CMK (cell line): Measurements from ENCODE around the gene ADRB2.
"Not testable (repeated sequence)": the region's sequence is repeated elsewhere in the genome, so short reads cannot be mapped to it uniquely, and the experiment has no call there.

Experiments used
- DNase-seq: peaks from one replicate; pipeline ENCODE4 v3.0.0-alpha.2; 2010; ENCODE audit warnings: low read depth

Gene ADRB2

GRCh38 chr5:148856009-148856367 lies 29.6 kb downstream of the ADRB2 start:
- DNase-seq, result no peak

DNA sequence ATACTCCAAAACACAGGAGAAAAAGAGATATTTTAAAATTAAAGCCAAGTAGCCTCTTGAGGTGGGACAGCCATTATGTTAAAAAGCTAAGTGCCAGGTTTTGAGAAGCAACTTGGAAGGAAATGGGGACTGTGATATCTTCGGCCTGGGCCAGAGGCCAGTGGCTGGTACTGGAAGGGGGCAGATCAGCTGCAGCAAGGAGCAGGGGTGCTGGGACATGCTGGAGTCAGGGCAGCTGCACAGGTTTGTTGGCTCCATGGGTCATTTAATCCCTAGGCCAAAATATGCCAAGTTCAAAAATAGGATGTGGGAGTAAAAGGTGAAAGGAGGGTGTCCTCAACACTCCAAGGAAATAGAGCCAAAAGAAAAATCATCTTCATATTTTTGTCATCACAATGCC lies 30.0 kb downstream of the ADRB2 start:
- no peak for DNase-seq

DNA sequence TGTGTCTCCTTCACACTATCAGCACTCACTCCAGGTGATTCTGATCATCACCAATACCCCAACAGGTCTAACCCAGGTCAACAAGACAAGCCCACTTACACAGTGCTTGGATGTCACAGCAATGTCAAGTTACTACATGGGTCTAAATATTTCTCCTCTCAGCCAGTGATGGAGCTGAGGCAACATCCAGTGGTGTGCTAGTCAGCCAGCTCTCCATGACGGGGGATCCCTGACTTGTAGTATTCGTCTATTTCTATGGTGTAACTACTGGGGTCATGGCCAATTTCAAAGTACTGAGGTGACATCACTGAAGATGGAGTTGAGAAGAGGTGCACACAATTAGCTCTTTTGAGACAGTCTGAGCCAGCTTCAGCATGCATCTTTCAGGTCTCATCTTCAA lies 31.1 kb downstream of the ADRB2 start:
- DNase-seq, result no peak

DNA sequence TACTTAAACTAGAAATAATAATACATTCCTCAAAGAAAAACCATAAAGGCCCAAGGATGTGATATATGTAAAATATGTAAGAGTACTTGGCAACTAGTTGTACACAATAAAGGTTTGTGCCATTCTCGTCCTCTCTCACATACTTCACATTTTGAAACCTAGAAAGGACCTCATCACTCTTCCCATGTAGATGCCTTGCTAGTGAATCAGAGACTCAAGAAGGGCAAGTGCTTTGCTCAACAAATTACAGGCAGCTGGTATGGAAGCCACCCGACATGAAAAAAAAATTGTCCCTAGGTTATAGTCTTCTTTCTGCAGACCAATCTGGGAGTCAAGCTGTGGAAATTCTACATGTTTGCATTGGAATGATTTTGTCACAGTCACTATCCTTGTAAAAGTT lies 31.7 kb downstream of the ADRB2 start:
- no peak for DNase-seq

DNA sequence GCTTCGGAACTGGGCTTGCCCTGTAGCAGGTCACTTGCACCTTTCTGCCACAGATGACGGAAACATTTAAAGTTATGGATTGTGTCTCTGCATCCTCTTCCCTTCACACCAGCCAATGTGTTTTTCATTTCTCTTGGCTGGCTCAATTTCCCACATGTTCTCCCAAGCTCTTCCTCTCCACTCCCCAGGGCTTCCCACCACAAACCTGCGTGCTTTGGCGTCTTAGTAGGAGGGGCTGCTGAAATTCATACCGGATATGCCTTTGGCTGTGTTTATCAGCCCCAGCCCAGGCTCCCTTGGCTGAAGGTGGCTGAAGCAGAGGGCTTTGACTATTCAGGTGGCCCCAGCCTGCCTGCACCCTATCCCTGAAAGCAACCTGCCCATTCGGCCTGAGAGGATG lies 32.1 kb downstream of the ADRB2 start:
- no peak for DNase-seq

DNA sequence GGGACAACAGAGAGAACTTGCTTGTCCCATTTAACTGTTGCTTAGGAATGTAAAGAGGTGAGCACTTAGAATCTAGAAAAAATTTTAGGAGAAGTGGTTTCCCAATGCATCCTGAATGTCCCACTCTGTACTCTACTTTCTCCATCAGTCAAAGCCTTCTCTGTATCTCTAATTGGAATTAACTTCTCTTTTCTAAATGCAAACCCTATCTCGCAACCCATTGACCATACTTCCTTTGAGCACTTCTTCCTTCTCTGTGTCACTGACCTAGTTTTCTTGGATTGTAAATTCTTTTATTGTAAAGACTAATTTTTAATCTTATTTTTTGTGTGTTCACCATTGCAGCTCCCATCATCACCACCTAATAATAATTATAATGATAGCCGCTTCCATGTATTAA lies 33.3 kb downstream of the ADRB2 start:
- no peak for DNase-seq

DNA sequence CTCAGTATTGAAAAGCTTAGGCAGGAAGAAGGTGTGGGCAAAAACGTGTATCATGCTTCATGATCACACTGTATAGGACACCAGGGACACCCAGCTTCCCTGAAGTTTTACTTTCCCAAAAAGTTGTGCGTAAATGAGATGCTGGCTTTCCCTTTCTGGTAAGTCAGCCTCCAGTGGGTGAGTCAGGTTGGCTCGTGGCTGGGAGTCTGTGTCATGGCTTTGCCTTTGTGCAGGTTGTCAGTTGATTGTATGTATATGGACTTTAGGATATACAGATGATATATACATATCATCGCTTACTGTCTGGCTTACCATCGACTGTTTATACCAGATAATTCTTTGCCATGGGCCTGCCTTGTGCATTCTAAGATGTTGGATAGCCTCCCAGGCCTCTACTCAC lies 34.2 kb downstream of the ADRB2 start:
- no peak for DNase-seq

GRCh38 chr5:148861088-148861487 lies 34.7 kb downstream of the ADRB2 start:
- DNase-seq, result no peak

GRCh38 chr5:148861696-148862095 lies 35.3 kb downstream of the ADRB2 start:
- no peak for DNase-seq

- DNase-seq, result no peak
Measured at GRCh38 chr5:148864113-148864841, 37.9 kb downstream of the ADRB2 start.

GRCh38 chr5:148866024-148866423 lies 39.6 kb downstream of the ADRB2 start:
- DNase-seq, result no peak

GRCh38 chr5:148873120-148873519 lies 46.7 kb downstream of the ADRB2 start:
- no peak for DNase-seq

- DNase-seq, result no peak
Measured at GRCh38 chr5:148873690-148874485, 47.5 kb downstream of the ADRB2 start.

DNA sequence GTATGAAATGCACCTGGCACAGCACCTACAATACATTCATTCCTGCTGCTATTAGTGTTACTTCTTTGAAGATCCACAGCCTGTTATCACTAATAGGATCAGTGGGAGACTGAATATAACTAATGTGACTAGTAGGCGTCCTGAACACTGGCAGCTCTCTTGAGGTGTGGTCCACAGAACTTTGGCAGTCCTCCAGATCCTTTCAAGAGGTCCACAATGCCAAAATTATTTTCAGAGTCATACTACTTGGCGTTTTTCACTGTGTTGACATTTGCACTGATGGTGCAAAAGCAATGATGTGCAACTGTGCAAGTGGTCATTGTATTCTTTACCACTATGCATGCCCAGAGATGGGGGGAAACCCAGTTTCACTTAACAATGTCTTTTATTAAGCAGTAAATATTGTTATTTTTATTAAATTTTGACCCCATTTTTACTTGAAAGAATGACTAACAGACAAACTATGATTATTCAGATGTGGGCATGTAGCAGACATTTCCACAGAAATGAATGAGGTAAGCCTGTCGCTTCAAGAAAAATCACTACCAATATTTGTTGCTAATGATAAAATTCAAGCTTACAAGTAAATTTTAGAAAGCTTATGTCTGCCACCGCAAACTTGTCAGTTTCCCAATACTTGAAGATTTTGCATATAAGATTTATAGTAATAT lies 48.9 kb downstream of the ADRB2 start:
- DNase-seq, result no peak

DNA sequence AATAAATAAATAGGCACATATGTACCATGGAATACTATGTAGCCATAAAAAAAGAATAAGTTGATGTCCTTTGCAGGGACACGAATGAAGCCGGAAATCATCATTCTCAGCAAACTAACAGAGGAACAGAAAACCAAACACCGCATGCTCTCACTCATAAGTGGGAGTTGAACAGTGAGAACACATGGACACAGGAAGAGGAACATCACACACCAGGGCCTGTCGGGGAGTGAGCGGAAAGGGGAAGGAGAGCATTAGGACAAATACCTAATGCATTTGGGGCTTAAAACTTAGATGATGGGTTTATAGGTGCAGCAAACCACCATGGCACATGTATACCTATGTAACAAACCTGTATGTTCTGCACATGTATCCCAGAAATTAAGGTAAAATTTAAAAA lies 51.0 kb downstream of the ADRB2 start:
- DNase-seq, result not testable (repeated sequence)
